Liver (tissue), 9 donors: ENCODE results near the gene CACNA1C. TPM values are rescaled to one million over a fixed set of nuclear protein-coding genes. Genes with fewer than 3 reads are reported as not detected.

Experiments
- DNase-seq: peaks from one replicate; pipeline ENCODE4 v3.0.0-alpha.2; 2017; ENCODE audit warnings: low spot score
- H3K27ac ChIP-seq, 2 donors: one replicate each; pipeline ENCODE4 v1.7.0; 2013; ENCODE audit warnings: inconsistent platforms in 2 of 2, low read length in 2 of 2, control low read depth in 1 of 2, low read depth in 1 of 2, mild to moderate bottlenecking in 1 of 2
- H3K27me3 ChIP-seq, 4 donors: one replicate each; pipeline versions ENCODE4 v1.6.1 to v1.7.0; 2013; ENCODE audit warnings: low read length in 3 of 4, inconsistent platforms in 1 of 4, mild to moderate bottlenecking in 1 of 4, moderate library complexity in 1 of 4; ENCODE audit not compliant: control insufficient read depth in 4 of 4, insufficient read depth in 4 of 4
- H3K36me3 ChIP-seq, 4 donors: one replicate each; pipeline versions ENCODE4 v1.6.1 to v1.7.0; 2013; ENCODE audit warnings: low read length in 3 of 4, mild to moderate bottlenecking in 3 of 4, low read depth in 1 of 4, moderate library complexity in 1 of 4; ENCODE audit not compliant: control insufficient read depth in 4 of 4, insufficient read depth in 3 of 4
- H3K4me1 ChIP-seq, 4 donors: one replicate each; pipeline versions ENCODE4 v1.6.1 to v1.7.0; 2013; ENCODE audit warnings: low read length in 3 of 4, mild to moderate bottlenecking in 3 of 4, moderate library complexity in 1 of 4; ENCODE audit not compliant: control insufficient read depth in 4 of 4, insufficient read depth in 4 of 4
- H3K4me3 ChIP-seq, 3 donors: one replicate each; pipeline versions ENCODE4 v1.6.1 to v1.7.0; 2013; ENCODE audit warnings: low read length in 3 of 3, control low read depth in 1 of 3, low read depth in 1 of 3, mild to moderate bottlenecking in 1 of 3
- H3K9ac ChIP-seq, 2 donors: one replicate each; pipeline ENCODE4 v1.7.0; 2013; ENCODE audit warnings: low read length in 2 of 2, mild to moderate bottlenecking in 2 of 2, moderate library complexity in 2 of 2, control low read depth in 1 of 2, low read depth in 1 of 2
- H3K9me3 ChIP-seq, 4 donors: one replicate each; pipeline versions ENCODE4 v1.6.1 to v1.7.0; 2013; ENCODE audit warnings: low read length in 3 of 4; ENCODE audit not compliant: control insufficient read depth in 4 of 4
- EGR1 ChIP-seq, 2 donors: IDR thresholded peaks; 2 replicates each; pipeline ENCODE4 v1.6.1; 2016 to 2018; ENCODE audit warnings: antibody characterized with exemption in 2 of 2, low read depth in 2 of 2
- FOXA1 ChIP-seq: IDR thresholded peaks from 2 replicates; pipeline ENCODE4 v1.6.1; 2016; ENCODE audit warnings: antibody characterized with exemption
- FOXA2 ChIP-seq: IDR thresholded peaks from 2 replicates; pipeline ENCODE4 v1.6.1; 2016; ENCODE audit warnings: antibody characterized with exemption
- GABPA ChIP-seq, 2 donors: IDR thresholded peaks in 1 of 2; conservative IDR thresholded peaks in 1 of 2; 2 replicates each; pipeline ENCODE4 v1.6.1; 2016; ENCODE audit warnings: antibody characterized with exemption in 2 of 2, mild to moderate bottlenecking in 1 of 2, moderate library complexity in 1 of 2
- HNF4A ChIP-seq, 2 donors: conservative IDR thresholded peaks; 2 replicates each; pipeline ENCODE4 v1.6.1; 2016; ENCODE audit warnings: antibody characterized with exemption in 2 of 2, mild to moderate bottlenecking in 2 of 2
- HNF4G ChIP-seq: IDR thresholded peaks from 2 replicates; pipeline ENCODE4 v1.6.1; 2016; ENCODE audit warnings: antibody characterized with exemption
- JUND ChIP-seq, 2 donors: IDR thresholded peaks; 2 replicates each; pipeline ENCODE4 v1.6.1; 2016; ENCODE audit warnings: antibody characterized with exemption in 2 of 2
- NR2F2 ChIP-seq: IDR thresholded peaks from 2 replicates; pipeline ENCODE4 v1.6.1; 2016; ENCODE audit warnings: antibody characterized with exemption
- RAD21 ChIP-seq, 2 donors: IDR thresholded peaks; 2 replicates each; pipeline ENCODE4 v1.6.1; 2016; ENCODE audit warnings: antibody characterized with exemption in 2 of 2, mild to moderate bottlenecking in 2 of 2
- RXRA ChIP-seq, 2 donors: IDR thresholded peaks; 2 replicates each; pipeline ENCODE4 v1.6.1; 2017 to 2018; ENCODE audit warnings: antibody characterized with exemption in 2 of 2, mild to moderate bottlenecking in 1 of 2
- SP1 ChIP-seq: IDR thresholded peaks from 2 replicates; pipeline ENCODE4 v1.6.1; 2018; ENCODE audit warnings: antibody characterized with exemption, mild to moderate bottlenecking
- TAF1 ChIP-seq: conservative IDR thresholded peaks from 2 replicates; pipeline ENCODE4 v1.6.1; 2016; ENCODE audit warnings: antibody characterized with exemption, mild to moderate bottlenecking
- YY1 ChIP-seq: IDR thresholded peaks from 2 replicates; pipeline ENCODE4 v1.6.1; 2016; ENCODE audit warnings: antibody characterized with exemption, mild to moderate bottlenecking
- WGBS: extraction: QIAGEN DNeasy Blood & Tissue Kit; methylation state at CpG from one replicate; pipeline ENCODE4 v1.1.7; 2013; 5-methylcytosine and 5-hydroxymethylcytosine counted together
- polyA plus RNA-seq, 2 donors: library from polyadenylated mRNA; stranded (reverse) in 1 of 2; unstranded in 1 of 2; fragments of 200-250 nt in 1 of 2; fragments of >200 nt in 1 of 2; fragmentation: Nextera tagmentation in 1 of 2; extraction: Ambion mirVana in 1 of 2; gene quantifications; one replicate each; pipeline versions ENCODE4 v1.2.1 to v1.2.3, GENCODE V29; 2013 to 2015
- total RNA-seq, 2 donors: library from RNA; depleted of rRNA; stranded (reverse); fragments of >200 nt; gene quantifications; one replicate each; pipeline ENCODE4 v1.2.3, GENCODE V29; 2014
- TF ChIP-seq, protein P1 (sequence below): IDR thresholded peaks from 2 replicates; pipeline ENCODE4 v1.6.1; 2016; ENCODE audit warnings: antibody characterized with exemption, mild to moderate bottlenecking
- TF ChIP-seq, protein P2 (sequence below): IDR thresholded peaks from 2 replicates; pipeline ENCODE4 v1.6.1; 2016; ENCODE audit warnings: antibody characterized with exemption
- TF ChIP-seq, protein P3 (sequence below): IDR thresholded peaks from 2 replicates; pipeline ENCODE4 v1.6.1; 2016; ENCODE audit warnings: antibody characterized with exemption
- TF ChIP-seq, protein P4 (sequence below): fragments of 150-350 bp; IDR thresholded peaks from 2 replicates; pipeline ENCODE4 v1.5.1; 2017; ENCODE audit warnings: improper control_type of control experiment, low read depth, low read length; ENCODE audit not compliant: missing input control
- TF ChIP-seq, protein P5 (sequence below): IDR thresholded peaks from 2 replicates; pipeline ENCODE4 v1.6.1; 2016; ENCODE audit warnings: antibody characterized with exemption
- donor health status: healthy.
- donor health status: healthy.
- donor health status: healthy.
- donor health status: healthy.
- donor health status: healthy.

Gene CACNA1C
- total and polyA plus RNA-seq, 4 donors, result 0.23 to 1.9 (median 0.41) TPM

DNA sequence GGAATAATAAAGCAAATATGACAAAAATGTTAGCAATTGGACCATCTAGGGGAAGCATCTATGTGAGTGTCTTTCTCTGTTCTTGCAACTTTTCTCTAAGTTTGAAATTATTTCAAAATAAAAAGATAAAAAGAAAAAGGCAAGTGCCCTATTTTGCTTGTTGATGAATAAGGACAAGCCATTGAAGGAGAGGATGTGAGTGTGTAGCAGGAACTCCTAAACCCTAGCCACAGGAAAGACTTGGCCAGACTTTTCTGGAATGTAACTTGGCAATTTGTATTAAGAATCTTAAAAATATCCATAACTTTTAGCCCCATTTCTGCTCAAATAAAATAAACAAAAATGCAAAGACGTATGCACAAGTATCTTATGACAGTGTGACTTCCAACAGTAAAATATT, 279.4 kb downstream of the CACNA1C start:
- H3K27ac ChIP-seq, result no peak overlapping the region

More for the DNA sequence above, 279.4 kb downstream of the CACNA1C start:
- Histone ChIP-seq H3K27me3 (peaks cover 0 to 4% (median 0%) of the 10 kb centered on the region in 4 donors), H3K9ac (no peak overlapping the region), H3K36me3 (no peaks in the 10 kb centered on the region), H3K9me3 (no peaks in the 10 kb centered on the region), H3K4me3 (no peak overlapping the region), H3K4me1 (no peaks in the 10 kb centered on the region)
- no peak for TF ChIP-seq GABPA (IDR thresholded peaks at IDR 0.05 in 1 of 2, conservative IDR thresholded peaks at IDR 0.05 in 1 of 2)
- no peak for TF ChIP-seq FOXA1
- TF ChIP-seq, protein P1, sequence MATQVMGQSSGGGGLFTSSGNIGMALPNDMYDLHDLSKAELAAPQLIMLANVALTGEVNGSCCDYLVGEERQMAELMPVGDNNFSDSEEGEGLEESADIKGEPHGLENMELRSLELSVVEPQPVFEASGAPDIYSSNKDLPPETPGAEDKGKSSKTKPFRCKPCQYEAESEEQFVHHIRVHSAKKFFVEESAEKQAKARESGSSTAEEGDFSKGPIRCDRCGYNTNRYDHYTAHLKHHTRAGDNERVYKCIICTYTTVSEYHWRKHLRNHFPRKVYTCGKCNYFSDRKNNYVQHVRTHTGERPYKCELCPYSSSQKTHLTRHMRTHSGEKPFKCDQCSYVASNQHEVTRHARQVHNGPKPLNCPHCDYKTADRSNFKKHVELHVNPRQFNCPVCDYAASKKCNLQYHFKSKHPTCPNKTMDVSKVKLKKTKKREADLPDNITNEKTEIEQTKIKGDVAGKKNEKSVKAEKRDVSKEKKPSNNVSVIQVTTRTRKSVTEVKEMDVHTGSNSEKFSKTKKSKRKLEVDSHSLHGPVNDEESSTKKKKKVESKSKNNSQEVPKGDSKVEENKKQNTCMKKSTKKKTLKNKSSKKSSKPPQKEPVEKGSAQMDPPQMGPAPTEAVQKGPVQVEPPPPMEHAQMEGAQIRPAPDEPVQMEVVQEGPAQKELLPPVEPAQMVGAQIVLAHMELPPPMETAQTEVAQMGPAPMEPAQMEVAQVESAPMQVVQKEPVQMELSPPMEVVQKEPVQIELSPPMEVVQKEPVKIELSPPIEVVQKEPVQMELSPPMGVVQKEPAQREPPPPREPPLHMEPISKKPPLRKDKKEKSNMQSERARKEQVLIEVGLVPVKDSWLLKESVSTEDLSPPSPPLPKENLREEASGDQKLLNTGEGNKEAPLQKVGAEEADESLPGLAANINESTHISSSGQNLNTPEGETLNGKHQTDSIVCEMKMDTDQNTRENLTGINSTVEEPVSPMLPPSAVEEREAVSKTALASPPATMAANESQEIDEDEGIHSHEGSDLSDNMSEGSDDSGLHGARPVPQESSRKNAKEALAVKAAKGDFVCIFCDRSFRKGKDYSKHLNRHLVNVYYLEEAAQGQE, result no peak
- TF ChIP-seq SP1, result no peak
- TF ChIP-seq HNF4A (conservative IDR thresholded peaks at IDR 0.05), result no peak
- no peak for TF ChIP-seq YY1
- TF ChIP-seq, protein P2, sequence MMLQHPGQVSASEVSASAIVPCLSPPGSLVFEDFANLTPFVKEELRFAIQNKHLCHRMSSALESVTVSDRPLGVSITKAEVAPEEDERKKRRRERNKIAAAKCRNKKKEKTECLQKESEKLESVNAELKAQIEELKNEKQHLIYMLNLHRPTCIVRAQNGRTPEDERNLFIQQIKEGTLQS, result no peak
- TF ChIP-seq, protein P3, sequence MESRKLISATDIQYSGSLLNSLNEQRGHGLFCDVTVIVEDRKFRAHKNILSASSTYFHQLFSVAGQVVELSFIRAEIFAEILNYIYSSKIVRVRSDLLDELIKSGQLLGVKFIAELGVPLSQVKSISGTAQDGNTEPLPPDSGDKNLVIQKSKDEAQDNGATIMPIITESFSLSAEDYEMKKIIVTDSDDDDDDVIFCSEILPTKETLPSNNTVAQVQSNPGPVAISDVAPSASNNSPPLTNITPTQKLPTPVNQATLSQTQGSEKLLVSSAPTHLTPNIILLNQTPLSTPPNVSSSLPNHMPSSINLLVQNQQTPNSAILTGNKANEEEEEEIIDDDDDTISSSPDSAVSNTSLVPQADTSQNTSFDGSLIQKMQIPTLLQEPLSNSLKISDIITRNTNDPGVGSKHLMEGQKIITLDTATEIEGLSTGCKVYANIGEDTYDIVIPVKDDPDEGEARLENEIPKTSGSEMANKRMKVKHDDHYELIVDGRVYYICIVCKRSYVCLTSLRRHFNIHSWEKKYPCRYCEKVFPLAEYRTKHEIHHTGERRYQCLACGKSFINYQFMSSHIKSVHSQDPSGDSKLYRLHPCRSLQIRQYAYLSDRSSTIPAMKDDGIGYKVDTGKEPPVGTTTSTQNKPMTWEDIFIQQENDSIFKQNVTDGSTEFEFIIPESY, result no peak
- TF ChIP-seq RAD21 (IDR thresholded peaks at IDR 0.05), result no peak
- TF ChIP-seq, protein P4, sequence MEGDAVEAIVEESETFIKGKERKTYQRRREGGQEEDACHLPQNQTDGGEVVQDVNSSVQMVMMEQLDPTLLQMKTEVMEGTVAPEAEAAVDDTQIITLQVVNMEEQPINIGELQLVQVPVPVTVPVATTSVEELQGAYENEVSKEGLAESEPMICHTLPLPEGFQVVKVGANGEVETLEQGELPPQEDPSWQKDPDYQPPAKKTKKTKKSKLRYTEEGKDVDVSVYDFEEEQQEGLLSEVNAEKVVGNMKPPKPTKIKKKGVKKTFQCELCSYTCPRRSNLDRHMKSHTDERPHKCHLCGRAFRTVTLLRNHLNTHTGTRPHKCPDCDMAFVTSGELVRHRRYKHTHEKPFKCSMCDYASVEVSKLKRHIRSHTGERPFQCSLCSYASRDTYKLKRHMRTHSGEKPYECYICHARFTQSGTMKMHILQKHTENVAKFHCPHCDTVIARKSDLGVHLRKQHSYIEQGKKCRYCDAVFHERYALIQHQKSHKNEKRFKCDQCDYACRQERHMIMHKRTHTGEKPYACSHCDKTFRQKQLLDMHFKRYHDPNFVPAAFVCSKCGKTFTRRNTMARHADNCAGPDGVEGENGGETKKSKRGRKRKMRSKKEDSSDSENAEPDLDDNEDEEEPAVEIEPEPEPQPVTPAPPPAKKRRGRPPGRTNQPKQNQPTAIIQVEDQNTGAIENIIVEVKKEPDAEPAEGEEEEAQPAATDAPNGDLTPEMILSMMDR, result no peak
- no peak for TF ChIP-seq TAF1
- TF ChIP-seq RXRA (IDR thresholded peaks at IDR 0.05), result no peak
- no peak for TF ChIP-seq JUND (IDR thresholded peaks at IDR 0.05)
- TF ChIP-seq HNF4G, result no peak
- TF ChIP-seq FOXA2, result no peak
- TF ChIP-seq EGR1 (IDR thresholded peaks at IDR 0.05; ENCODE audit: low read depth in 2 of 2), result no peak
- TF ChIP-seq, protein P5, sequence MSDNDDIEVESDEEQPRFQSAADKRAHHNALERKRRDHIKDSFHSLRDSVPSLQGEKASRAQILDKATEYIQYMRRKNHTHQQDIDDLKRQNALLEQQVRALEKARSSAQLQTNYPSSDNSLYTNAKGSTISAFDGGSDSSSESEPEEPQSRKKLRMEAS, result no peak
- no peak for TF ChIP-seq NR2F2
- WGBS, result 67% methylated on average over 1 of the region's 1 CpG
- no peak for DNase-seq
